OCI-LY3 (cell line): ENCODE measurements around the gene EEF2K.

ENCODE experiments used
- H2AFZ ChIP-seq: fragments of 200-600, 300-600 bp; shearing (Covaris generic); 2 replicates; pipeline ENCODE4 v1.6.0; 2014; ENCODE audit warnings: antibody characterized with exemption, low read depth, low read length
- H3K27ac ChIP-seq: fragments of 200-600, 300-600 bp; sonication (generic); 2 replicates; pipeline ENCODE4 v1.5.1; 2014; ENCODE audit warnings: mild to moderate bottlenecking, low read length, moderate library complexity, mixed read lengths
- H3K27me3 ChIP-seq: fragments of 200-600, 300-600 bp; sonication (generic); 2 replicates; pipeline ENCODE4 v1.6.1; 2014; ENCODE audit warnings: low read depth, low read length, mixed read lengths
- H3K36me3 ChIP-seq: fragments of 200-600, 300-600 bp; sonication (generic); replicated peaks from 2 replicates; pipeline ENCODE3; 2014; ENCODE audit warnings: low read depth, low read length, mixed read lengths
- H3K4me1 ChIP-seq: fragments of 300-600, 200-600 bp; sonication (generic); 2 replicates; pipeline ENCODE4 v1.6.1; 2014; ENCODE audit warnings: low read length, mixed read lengths
- H3K4me2 ChIP-seq: fragments of 200-600, 300-600 bp; sonication (generic); 2 replicates; pipeline ENCODE4 v1.6.1; 2014; ENCODE audit warnings: low read length, mixed read lengths
- H3K4me3 ChIP-seq: fragments of 300-600, 200-600 bp; sonication (generic); 2 replicates; pipeline ENCODE4 v1.5.1; 2014; ENCODE audit warnings: antibody characterized with exemption, mild to moderate bottlenecking, low read length, moderate library complexity
- H3K79me2 ChIP-seq: fragments of 300-600, 200-600 bp; shearing (Covaris generic); 2 replicates; pipeline ENCODE4 v1.6.1; 2014; ENCODE audit warnings: mild to moderate bottlenecking, low read length, mixed read lengths
- H3K9ac ChIP-seq: fragments of 300-600, 200-600 bp; shearing (Covaris generic); 2 replicates; pipeline ENCODE4 v1.6.0; 2014; ENCODE audit warnings: mild to moderate bottlenecking, low read length, moderate library complexity
- H3K9me3 ChIP-seq: fragments of 200-600, 300-600 bp; shearing (Covaris generic); 2 replicates; pipeline ENCODE4 v1.6.1; 2014; ENCODE audit warnings: low read length, mixed read lengths; ENCODE audit not compliant: insufficient read depth
- H4K20me1 ChIP-seq: fragments of 200-600, 300-600 bp; sonication (generic); 2 replicates; pipeline ENCODE4 v1.6.1; 2016; ENCODE audit warnings: low read length, mixed read lengths; ENCODE audit not compliant: insufficient read depth
- EZH2phosphoT487 ChIP-seq: fragments of 200-600 bp; shearing (Covaris generic); IDR thresholded peaks from 2 replicates; pipeline ENCODE4 v1.6.1; 2018; ENCODE audit warnings: antibody characterized with exemption, mixed run types, low read depth
- TF ChIP-seq, protein P1 (sequence below): fragments of 200-600, 300-600 bp; sonication (generic); IDR thresholded peaks from 2 replicates; pipeline ENCODE4 v1.5.1; 2014; ENCODE audit warnings: antibody characterized with exemption, low read length, low read depth

Gene EEF2K

DNA sequence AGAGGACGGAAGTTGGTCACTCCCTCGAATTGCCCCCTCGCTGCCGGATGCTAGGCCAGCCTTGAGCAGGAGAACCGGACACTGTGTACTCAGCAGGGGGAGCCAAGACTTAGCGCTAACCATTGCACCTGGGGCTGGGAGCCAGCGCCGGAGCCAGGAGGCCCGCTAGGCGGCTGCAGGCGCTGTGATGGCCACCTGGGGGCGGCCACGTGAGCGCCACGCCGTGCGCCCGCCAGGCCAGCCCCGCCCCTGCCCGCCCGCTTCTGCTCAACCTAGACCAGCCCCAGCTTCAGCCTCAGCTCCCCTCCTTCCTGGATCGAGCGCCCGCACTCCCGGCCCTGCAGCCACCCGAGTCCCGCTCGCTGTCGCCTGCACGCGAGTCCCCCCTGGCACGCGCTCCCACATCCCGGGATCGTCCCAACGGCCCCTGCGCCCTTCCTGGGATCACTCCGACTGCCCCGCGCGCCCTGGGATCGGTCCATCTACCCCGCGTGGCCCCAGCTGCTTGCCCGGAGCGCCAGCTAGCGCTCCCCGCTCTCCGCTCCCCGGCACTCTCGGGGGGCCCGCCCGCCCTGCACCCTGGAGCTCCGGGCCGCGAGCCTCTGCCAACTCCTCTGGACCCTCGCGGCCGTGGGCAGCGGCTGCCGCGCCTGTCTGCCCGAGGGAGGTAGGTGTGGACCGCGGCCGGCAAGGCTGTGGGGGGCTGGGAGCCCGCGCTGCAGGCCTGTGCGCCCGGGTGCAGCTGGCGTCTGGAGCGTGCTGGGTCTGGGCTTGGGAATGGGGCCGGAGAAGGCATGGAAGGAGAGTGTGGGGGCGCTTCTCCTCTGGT is at the start of gene EEF2K:
Gene EEF2K, plus strand, starts transcription at position 266 of the 829 bp plus-strand sequence. CDS start 19,452 bp downstream, outside the sequence.
- H2AFZ ChIP-seq = peak within 1 kb of the TSS; percentile 81
- H3K4me2 ChIP-seq = peak within 1 kb of the TSS; percentile 95
- H3K79me2 ChIP-seq = peaks cover 51% of the 10 kb centered on the region
- TF ChIP-seq, protein P1, sequence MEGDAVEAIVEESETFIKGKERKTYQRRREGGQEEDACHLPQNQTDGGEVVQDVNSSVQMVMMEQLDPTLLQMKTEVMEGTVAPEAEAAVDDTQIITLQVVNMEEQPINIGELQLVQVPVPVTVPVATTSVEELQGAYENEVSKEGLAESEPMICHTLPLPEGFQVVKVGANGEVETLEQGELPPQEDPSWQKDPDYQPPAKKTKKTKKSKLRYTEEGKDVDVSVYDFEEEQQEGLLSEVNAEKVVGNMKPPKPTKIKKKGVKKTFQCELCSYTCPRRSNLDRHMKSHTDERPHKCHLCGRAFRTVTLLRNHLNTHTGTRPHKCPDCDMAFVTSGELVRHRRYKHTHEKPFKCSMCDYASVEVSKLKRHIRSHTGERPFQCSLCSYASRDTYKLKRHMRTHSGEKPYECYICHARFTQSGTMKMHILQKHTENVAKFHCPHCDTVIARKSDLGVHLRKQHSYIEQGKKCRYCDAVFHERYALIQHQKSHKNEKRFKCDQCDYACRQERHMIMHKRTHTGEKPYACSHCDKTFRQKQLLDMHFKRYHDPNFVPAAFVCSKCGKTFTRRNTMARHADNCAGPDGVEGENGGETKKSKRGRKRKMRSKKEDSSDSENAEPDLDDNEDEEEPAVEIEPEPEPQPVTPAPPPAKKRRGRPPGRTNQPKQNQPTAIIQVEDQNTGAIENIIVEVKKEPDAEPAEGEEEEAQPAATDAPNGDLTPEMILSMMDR = peak; percentile 65
- no peak for TF ChIP-seq EZH2phosphoT487
- H3K36me3 ChIP-seq = peaks cover 39% of the 10 kb centered on the region
- H3K4me1 ChIP-seq = peaks cover 41% of the 10 kb centered on the region
- H3K4me3 ChIP-seq = peak within 1 kb of the TSS; percentile 92
- H3K9ac ChIP-seq = peak within 1 kb of the TSS; percentile 98
- no peaks in the 10 kb centered on the region for H3K27me3 ChIP-seq
- H3K27ac ChIP-seq = peak within 1 kb of the TSS; percentile 79
- H4K20me1 ChIP-seq = peaks cover 40% of the 10 kb centered on the region
- no peaks in the 10 kb centered on the region for H3K9me3 ChIP-seq

DNA sequence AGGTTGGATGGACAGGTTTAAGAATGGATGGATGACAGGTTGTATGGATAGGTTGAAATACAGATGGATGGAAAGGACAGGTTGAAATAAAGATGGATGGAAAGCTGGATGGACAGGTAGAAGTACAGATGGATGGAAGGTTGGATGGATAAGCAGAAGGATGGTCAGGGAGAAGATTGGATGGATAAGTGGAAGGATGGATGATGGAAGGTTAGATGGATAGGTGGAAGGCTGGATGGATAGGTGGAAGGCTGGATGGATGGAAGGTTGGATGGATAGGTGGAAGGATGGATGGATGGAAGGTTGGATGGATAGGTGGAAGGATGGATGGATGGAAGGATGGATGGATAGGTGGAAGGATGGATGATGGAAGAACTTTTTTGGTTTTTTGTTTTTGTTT is 44.7 kb upstream of the EEF2K start:
- Histone ChIP-seq H4K20me1 (no peaks in the 10 kb centered on the region), H3K79me2 (no peaks in the 10 kb centered on the region), H3K36me3 (no peaks in the 10 kb centered on the region), H2AFZ (no peak overlapping the region), H3K9me3 (no peaks in the 10 kb centered on the region), H3K4me1 (no peaks in the 10 kb centered on the region), H3K4me2 (no peak overlapping the region), H3K4me3 (no peak overlapping the region), H3K27ac (no peak overlapping the region), H3K9ac (no peak overlapping the region), H3K27me3 (0 out of 2 replicates have a peak, but pooled peaks cover 4% of the 10 kb centered on the region)
- no peak for TF ChIP-seq EZH2phosphoT487
- TF ChIP-seq, protein P1 = no peak

DNA sequence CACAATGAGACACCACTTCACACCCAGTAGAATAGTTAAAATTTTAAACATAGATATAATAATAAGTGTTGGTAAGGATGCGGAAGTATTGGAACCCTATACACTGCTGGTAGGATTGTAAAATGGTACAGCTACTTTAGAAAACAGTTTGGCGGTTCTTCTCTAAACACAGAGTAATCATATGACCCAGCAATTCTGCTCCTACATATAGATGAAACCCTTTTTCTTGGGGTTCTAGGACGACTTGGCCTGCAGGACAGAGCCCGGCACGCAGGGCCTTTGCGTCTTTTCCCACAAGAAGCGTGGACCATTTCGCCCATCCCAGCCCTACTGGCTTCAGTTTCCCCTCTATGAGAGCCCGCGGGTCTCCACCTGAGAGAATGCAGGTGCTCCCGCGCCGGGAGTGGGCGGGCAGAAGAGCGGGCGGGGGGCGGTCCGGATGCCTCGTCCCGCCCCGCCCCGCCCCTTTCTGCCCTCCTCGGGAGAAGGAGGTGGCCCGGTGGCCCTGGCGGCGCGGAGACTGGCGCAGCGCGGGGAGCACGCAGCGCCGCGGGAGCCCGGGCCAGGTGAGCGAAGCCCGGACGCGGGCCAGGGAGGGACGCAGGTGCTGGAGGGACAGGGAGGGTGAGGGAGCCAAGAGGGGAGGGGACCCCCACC is 44.0 kb upstream of the EEF2K start, which contains the start of gene SDR42E2:
Gene SDR42E2, plus strand, starts transcription at position 508 of the 657 bp plus-strand sequence. CDS start 3,077 bp downstream, outside the sequence.
- no peaks in the 10 kb centered on the region for H3K79me2 ChIP-seq
- H3K36me3 ChIP-seq = no peaks in the 10 kb centered on the region
- no peak within 1 kb of the TSS for H3K9ac ChIP-seq
- no peak within 1 kb of the TSS for H2AFZ ChIP-seq
- H3K9me3 ChIP-seq = no peaks in the 10 kb centered on the region
- H4K20me1 ChIP-seq = no peaks in the 10 kb centered on the region
- no peak within 1 kb of the TSS for H3K4me2 ChIP-seq
- 0 out of 2 replicates have a peak, but pooled peaks cover 4% of the 10 kb centered on the region for H3K27me3 ChIP-seq
- TF ChIP-seq EZH2phosphoT487 = no peak
- TF ChIP-seq, protein P1 = no peak
- no peak within 1 kb of the TSS for H3K4me3 ChIP-seq
- H3K4me1 ChIP-seq = no peaks in the 10 kb centered on the region
- H3K27ac ChIP-seq = no peak within 1 kb of the TSS

DNA sequence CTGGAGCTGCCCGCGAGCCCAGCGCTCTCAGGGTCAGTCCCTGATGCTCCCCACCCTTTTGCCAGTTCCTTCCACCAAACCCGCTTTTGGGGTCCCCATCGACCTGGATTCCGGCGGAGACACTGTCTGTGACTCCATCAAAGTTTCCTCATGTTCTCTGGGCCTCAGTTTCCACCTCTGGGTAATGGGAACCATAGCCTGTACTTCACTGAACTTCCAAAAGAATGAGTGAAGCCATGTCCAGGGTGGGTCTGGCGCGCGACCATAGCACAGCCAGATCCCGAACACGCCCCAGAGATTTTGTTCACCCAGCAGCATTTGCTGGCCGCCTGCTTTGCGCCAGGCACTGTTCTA is 43.4 kb upstream of the EEF2K start:
- TF ChIP-seq, protein P1 = no peak
- no peak for TF ChIP-seq EZH2phosphoT487
- Histone ChIP-seq H3K27ac (no peak overlapping the region), H3K4me3 (no peak overlapping the region), H3K9ac (no peak overlapping the region), H3K4me1 (no peaks in the 10 kb centered on the region), H3K9me3 (no peaks in the 10 kb centered on the region), H3K4me2 (no peak overlapping the region), H4K20me1 (no peaks in the 10 kb centered on the region), H3K79me2 (no peaks in the 10 kb centered on the region), H3K36me3 (no peaks in the 10 kb centered on the region), H2AFZ (no peak overlapping the region), H3K27me3 (0 out of 2 replicates have a peak, but pooled peaks cover 4% of the 10 kb centered on the region)
